Type B pancreatic cell (in vitro differentiated cells): ENCODE results near the gene STK40. TPM values are rescaled to one million over a fixed set of nuclear protein-coding genes. Genes with fewer than 3 reads are reported as not detected.

Experiments
- DNase-seq: peaks from one replicate; pipeline ENCODE4 v3.0.0; 2021; ENCODE audit warnings: mixed read lengths; ENCODE audit not compliant: unreplicated experiment; ENCODE audit errors: extremely low spot score
- H3K27ac Mint-ChIP-seq: 2 replicates; pipeline ENCODE4 v1.8.0; 2021; ENCODE audit warnings: mild to moderate bottlenecking, mixed read lengths
- H3K27me3 Mint-ChIP-seq: 2 replicates; pipeline ENCODE4 v1.8.0; 2021; ENCODE audit warnings: mixed read lengths
- H3K36me3 Mint-ChIP-seq: 2 replicates; pipeline ENCODE4 v1.8.0; 2021; ENCODE audit warnings: mixed read lengths
- H3K4me1 Mint-ChIP-seq: one replicate; pipeline ENCODE4 v1.8.0; 2021; ENCODE audit warnings: mixed read lengths; ENCODE audit not compliant: unreplicated experiment
- H3K4me3 Mint-ChIP-seq: 2 replicates; pipeline ENCODE4 v1.8.0; 2021; ENCODE audit warnings: mild to moderate bottlenecking, mixed read lengths
- H3K9me3 Mint-ChIP-seq: 2 replicates; pipeline ENCODE4 v1.8.0; 2021; ENCODE audit warnings: mixed read lengths
- total RNA-seq: library from RNA; stranded (reverse); gene quantifications from 2 replicates; pipeline ENCODE4 v1.2.1, GENCODE V29; 2021; ENCODE audit warnings: low replicate concordance
- TF ChIP-seq, protein P1 (sequence below): fragments of 200-600 bp; sonication (generic); conservative IDR thresholded peaks from 2 replicates; pipeline ENCODE4 v1.5.0; 2021; ENCODE audit warnings: antibody characterized with exemption, mild to moderate bottlenecking

Gene STK40
- total RNA-seq, 1 donor from 2014 or later: 58.5 TPM

- no peak overlapping the region for H3K4me3 Mint-ChIP-seq
- H3K36me3 Mint-ChIP-seq: no peaks in the 10 kb centered on the region
- TF ChIP-seq, protein P1, sequence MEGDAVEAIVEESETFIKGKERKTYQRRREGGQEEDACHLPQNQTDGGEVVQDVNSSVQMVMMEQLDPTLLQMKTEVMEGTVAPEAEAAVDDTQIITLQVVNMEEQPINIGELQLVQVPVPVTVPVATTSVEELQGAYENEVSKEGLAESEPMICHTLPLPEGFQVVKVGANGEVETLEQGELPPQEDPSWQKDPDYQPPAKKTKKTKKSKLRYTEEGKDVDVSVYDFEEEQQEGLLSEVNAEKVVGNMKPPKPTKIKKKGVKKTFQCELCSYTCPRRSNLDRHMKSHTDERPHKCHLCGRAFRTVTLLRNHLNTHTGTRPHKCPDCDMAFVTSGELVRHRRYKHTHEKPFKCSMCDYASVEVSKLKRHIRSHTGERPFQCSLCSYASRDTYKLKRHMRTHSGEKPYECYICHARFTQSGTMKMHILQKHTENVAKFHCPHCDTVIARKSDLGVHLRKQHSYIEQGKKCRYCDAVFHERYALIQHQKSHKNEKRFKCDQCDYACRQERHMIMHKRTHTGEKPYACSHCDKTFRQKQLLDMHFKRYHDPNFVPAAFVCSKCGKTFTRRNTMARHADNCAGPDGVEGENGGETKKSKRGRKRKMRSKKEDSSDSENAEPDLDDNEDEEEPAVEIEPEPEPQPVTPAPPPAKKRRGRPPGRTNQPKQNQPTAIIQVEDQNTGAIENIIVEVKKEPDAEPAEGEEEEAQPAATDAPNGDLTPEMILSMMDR: peak; percentile 94
- peaks cover 31% of the 10 kb centered on the region for H3K4me1 Mint-ChIP-seq
- H3K27me3 Mint-ChIP-seq: no peaks in the 10 kb centered on the region
- H3K27ac Mint-ChIP-seq: peak overlapping the region; percentile 66
- DNase-seq: peak; percentile 87
- no peaks in the 10 kb centered on the region for H3K9me3 Mint-ChIP-seq
These were observed 16.5 kb downstream of the STK40 start for GRCh38 chr1:36369061-36369861.

DNA sequence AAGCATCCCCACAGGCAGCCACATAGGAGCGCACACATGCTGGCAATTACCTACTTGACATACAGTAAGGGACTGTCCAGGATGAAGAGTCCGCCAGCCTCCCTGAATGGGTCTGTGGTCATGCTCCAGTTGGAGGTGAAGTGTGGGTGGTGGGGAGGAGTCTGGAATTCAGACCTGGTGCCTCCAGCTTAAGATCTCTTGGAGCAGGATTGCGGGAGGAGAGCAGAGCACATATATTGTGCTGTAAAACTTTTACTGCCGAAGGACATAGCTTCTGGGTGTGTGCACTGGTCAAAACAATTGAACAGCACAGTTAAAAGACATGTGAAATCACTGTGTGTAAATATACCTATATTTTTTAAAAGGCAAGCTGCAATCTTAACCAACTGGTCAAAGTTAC lies 17.9 kb downstream of the STK40 start:
- Mint-ChIP-seq H3K36me3 (no peaks in the 10 kb centered on the region), H3K9me3 (no peaks in the 10 kb centered on the region), H3K4me1 (peaks cover 22% of the 10 kb centered on the region), H3K27me3 (no peaks in the 10 kb centered on the region), H3K4me3 (no peak overlapping the region), H3K27ac (no peak overlapping the region)
- DNase-seq: no peak
- TF ChIP-seq, protein P1: no peak

- Mint-ChIP-seq H3K4me3 (no peak overlapping the region), H3K4me1 (peaks cover 22% of the 10 kb centered on the region)
These were observed 18.7 kb downstream of the STK40 start for GRCh38 chr1:36367066-36367465.

GRCh38 chr1:36366091-36366661 lies 19.5 kb downstream of the STK40 start:
- DNase-seq: no peak
- no peaks in the 10 kb centered on the region for H3K36me3 Mint-ChIP-seq
- H3K4me3 Mint-ChIP-seq: no peak overlapping the region
- H3K27me3 Mint-ChIP-seq: no peaks in the 10 kb centered on the region
- H3K9me3 Mint-ChIP-seq: no peaks in the 10 kb centered on the region
- peaks cover 22% of the 10 kb centered on the region for H3K4me1 Mint-ChIP-seq
- no peak overlapping the region for H3K27ac Mint-ChIP-seq
- TF ChIP-seq, protein P1: no peak

More at GRCh38 chr1:36367066-36367465, 18.7 kb downstream of the STK40 start:
- no peaks in the 10 kb centered on the region for H3K27me3 Mint-ChIP-seq
- H3K36me3 Mint-ChIP-seq: no peaks in the 10 kb centered on the region
- H3K9me3 Mint-ChIP-seq: no peaks in the 10 kb centered on the region
- TF ChIP-seq, protein P1: no peak
- no peak overlapping the region for H3K27ac Mint-ChIP-seq
- no peak for DNase-seq

DNA sequence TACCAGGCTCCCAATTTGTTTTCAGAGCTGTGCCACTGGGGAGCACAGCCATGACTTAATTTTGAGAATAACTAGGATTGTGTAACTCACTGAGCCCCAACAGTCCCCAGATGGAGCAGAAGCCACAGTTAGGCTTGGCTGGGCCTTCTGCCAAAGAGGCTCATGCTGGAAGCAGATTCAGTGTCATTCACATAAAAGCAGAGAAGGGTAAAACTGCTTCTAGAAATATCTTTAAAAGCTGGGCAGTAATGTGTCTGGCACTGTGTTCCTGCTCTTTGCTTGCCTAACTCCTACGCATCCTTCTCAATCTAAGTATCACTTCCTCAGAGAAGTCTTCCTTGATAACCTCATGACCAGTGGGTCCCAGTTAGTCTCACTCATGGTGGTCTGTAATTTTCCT lies 20.3 kb downstream of the STK40 start:
- TF ChIP-seq, protein P1: no peak
- Mint-ChIP-seq H3K36me3 (no peaks in the 10 kb centered on the region), H3K4me1 (peaks cover 21% of the 10 kb centered on the region), H3K4me3 (no peak overlapping the region), H3K9me3 (no peaks in the 10 kb centered on the region), H3K27me3 (no peaks in the 10 kb centered on the region), H3K27ac (no peak overlapping the region)
- DNase-seq: no peak
